ENCODE measurements around the gene CCDC9B. TPM values are rescaled to one million over a fixed set of nuclear protein-coding genes. Genes with fewer than 3 reads are reported as not detected.

CCDC9B gene
- polyA plus RNA-seq: 10 to 100 TPM; 21.1 to 58.1 TPM

DNA sequence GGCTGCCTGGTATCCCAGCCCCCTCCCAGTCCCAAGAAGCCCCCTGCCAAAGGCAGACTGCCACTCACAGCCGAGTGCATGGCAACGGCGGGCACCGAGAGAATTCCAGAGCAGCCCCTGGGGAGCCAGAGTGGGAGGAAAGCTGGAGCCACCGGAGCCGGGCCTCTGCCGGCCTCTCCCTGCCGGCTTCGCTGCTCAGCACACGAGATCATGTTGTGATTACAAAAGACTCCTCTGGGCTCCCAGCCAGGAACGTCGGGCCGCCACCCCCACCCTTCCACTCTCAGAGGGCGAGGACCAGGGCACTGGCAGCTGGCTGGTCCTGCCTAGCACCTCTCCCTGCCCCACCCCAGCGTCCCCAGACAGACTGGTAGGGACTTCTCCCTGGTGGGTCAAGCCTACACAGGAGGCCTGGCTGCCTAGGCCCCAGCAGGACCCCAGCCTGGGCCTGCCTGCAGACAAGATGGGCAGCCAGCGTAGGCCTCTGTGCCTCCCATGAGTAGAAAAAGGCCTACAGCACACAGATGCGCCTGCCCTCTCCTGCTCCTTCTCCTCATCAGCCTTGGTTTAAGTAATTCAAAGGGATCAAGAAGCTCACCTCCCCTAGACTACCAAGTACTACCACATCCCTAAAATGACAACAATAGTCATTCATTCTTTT, at the start of gene CCDC9B:
Gene CCDC9B, minus strand, starts transcription at position 200 of the 661 bp plus-strand sequence. Its CDS starts 120 bp downstream, at position 80.
- Histone ChIP-seq H3K4me1 (ENCODE audit: control insufficient read depth in 2 of 2, insufficient read depth in 2 of 2, low read length in 1 of 2) (peaks cover 16 to 53% of the 10 kb centered on the region in 2 donors), H3K27ac (ENCODE audit: low read depth in 2 of 2, low read length in 1 of 2) (peak within 1 kb of the TSS; percentile 95 to 99), H3K36me3 (ENCODE audit: control insufficient read depth in 2 of 2, insufficient read depth in 2 of 2, low read length in 1 of 2) (peaks cover 0 to 11% of the 10 kb centered on the region in 2 donors), H3K9me3 (ENCODE audit: control insufficient read depth in 2 of 2, insufficient read depth in 1 of 2, low read depth in 1 of 2, low read length in 1 of 2) (no peaks in the 10 kb centered on the region), H3K4me3 (ENCODE audit: low read depth in 1 of 2, low read length in 2 of 2) (peak within 1 kb of the TSS; percentile 60 to 64), H3K27me3 (ENCODE audit: control insufficient read depth in 1 of 2, insufficient read depth in 2 of 2, low read length in 2 of 2) (no peaks in the 10 kb centered on the region)
- 17 to 23% methylated on average over 14 to 17 of the region's 17 CpGs for WGBS, 2 donors

DNA sequence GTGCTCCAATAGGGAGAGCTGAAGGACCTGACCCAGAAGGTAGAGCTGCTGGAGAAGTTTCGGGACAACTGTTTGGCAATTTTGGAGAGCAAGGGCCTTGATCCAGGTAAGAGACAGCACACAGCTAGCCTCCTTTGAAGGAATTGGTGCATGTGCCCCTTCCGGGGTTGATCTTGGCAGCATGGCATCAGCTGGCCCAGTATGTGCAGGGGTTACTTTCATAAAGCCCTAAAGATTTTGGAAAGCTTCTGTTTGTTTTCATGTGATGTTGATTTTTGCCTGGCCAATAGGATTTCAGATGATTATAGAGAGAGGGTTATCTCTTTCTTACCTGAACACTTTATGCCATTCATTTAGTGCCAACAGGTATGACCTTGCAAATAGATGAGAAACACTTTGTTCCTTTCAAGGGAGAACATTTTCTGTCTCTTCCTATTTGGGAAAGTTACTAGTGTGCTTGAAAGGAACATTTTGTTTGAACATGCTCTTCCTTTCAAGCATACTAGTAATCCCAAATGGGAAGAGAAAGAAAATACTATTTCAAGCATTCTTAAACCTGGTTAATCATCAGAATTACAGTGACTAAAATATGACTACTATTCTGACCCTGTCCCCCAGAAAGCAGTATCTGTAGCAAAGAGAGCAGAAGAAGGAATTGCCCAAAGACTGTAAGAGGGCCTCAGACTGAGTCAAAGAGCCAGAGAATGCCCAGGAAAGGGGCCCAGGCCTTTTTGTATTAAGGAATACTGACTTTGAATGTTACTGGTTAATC, 49.3 kb upstream of the CCDC9B start:
- H3K36me3 ChIP-seq (ENCODE audit: control insufficient read depth in 2 of 2, insufficient read depth in 2 of 2, low read length in 1 of 2): peaks cover 0 to 10% of the 10 kb centered on the region in 2 donors

DNA sequence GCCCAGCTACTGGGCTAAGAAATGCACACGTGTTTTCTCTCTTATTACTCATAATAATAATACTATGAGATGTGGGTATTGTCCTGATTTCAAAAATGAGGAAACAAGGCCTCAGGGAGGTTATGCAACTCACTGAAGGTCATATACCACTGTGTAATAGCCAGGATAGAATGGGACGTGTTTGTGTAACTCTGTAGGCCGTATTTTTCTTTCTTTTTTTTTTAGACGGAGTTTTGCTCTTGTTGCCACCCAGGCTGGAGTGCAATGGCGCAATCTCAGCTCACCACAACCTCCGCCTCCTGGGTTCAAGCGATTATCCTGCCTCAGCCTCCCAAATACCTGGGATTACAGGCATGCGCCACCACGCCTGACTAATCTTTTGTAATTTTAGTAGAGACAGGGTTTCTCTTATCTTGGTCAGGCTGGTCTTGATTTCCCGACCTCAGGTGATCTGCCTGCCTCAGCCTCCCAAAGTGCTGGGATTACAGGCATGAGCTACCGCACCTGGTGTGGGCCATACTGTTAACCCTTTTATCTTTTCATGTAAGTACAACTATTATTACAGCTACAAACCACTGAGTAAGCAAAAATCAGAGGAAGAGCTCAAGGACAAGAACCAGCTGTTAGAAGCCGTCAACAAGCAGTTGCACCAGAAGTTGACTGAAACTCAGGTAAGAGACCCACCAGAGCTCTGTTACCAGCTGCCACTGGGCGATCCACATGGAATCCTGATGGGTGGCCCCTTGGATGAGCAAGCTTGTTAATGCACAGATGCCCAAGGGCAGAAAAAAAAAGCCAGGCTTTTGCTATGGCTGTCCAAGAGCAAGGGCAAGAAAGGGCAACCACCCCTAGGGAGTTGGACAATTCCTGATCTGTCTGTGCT, 48.4 kb upstream of the CCDC9B start:
- WGBS, 2 donors: 86 to 89% methylated on average over 13 of the region's 13 CpGs
- Histone ChIP-seq H3K9me3 (ENCODE audit: control insufficient read depth in 2 of 2, insufficient read depth in 1 of 2, low read depth in 1 of 2, low read length in 1 of 2) (no peaks in the 10 kb centered on the region), H3K27me3 (ENCODE audit: control insufficient read depth in 1 of 2, insufficient read depth in 2 of 2, low read length in 2 of 2) (no peaks in the 10 kb centered on the region), H3K4me3 (ENCODE audit: low read depth in 1 of 2, low read length in 2 of 2) (no peak overlapping the region), H3K27ac (ENCODE audit: low read depth in 2 of 2, low read length in 1 of 2) (no peak overlapping the region), H3K4me1 (ENCODE audit: control insufficient read depth in 2 of 2, insufficient read depth in 2 of 2, low read length in 1 of 2) (no peaks in the 10 kb centered on the region), H3K36me3 (ENCODE audit: control insufficient read depth in 2 of 2, insufficient read depth in 2 of 2, low read length in 1 of 2) (peaks cover 0 to 10% of the 10 kb centered on the region in 2 donors)

More for the DNA sequence above, 49.3 kb upstream of the CCDC9B start:
- Histone ChIP-seq H3K27ac (ENCODE audit: low read depth in 2 of 2, low read length in 1 of 2) (no peak overlapping the region), H3K4me3 (ENCODE audit: low read depth in 1 of 2, low read length in 2 of 2) (no peak overlapping the region), H3K9me3 (ENCODE audit: control insufficient read depth in 2 of 2, insufficient read depth in 1 of 2, low read depth in 1 of 2, low read length in 1 of 2) (no peaks in the 10 kb centered on the region), H3K27me3 (ENCODE audit: control insufficient read depth in 1 of 2, insufficient read depth in 2 of 2, low read length in 2 of 2) (no peaks in the 10 kb centered on the region), H3K4me1 (ENCODE audit: control insufficient read depth in 2 of 2, insufficient read depth in 2 of 2, low read length in 1 of 2) (no peaks in the 10 kb centered on the region)
- WGBS, 2 donors: 84 to 94% methylated on average over 2 of the region's 2 CpGs

DNA sequence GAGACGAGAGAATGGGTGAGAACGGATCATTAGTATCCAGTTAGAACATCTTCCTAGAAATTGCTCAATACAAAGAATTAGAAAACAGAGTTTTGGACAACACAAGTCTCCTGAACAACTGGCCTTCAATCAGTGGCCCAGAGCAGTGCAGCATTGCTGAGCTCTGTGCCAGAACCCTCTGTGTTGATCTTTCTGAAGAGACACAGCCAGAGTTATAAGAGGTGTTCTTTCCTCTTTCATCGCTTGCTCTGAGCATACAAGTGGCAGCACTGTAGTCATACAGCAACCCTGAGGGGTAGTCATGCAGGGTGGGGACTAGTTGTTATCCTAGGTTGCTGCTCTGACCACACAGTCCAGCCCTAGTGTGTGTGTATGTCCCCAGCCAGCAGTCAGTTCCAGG, 45.7 kb upstream of the CCDC9B start:
- no peaks in the 10 kb centered on the region for H3K9me3 ChIP-seq (ENCODE audit: control insufficient read depth in 2 of 2, insufficient read depth in 1 of 2, low read depth in 1 of 2, low read length in 1 of 2)
- H3K27ac ChIP-seq (ENCODE audit: low read depth in 2 of 2, low read length in 1 of 2): no peak overlapping the region
- no peak overlapping the region for H3K4me3 ChIP-seq (ENCODE audit: low read depth in 1 of 2, low read length in 2 of 2)
- WGBS, 2 donors: 93 to 98% methylated on average over 3 of the region's 3 CpGs
- H3K27me3 ChIP-seq (ENCODE audit: control insufficient read depth in 1 of 2, insufficient read depth in 2 of 2, low read length in 2 of 2): no peaks in the 10 kb centered on the region
- H3K36me3 ChIP-seq (ENCODE audit: control insufficient read depth in 2 of 2, insufficient read depth in 2 of 2, low read length in 1 of 2): peaks cover 0 to 6% of the 10 kb centered on the region in 2 donors
- peaks cover 0 to 2% of the 10 kb centered on the region in 2 donors for H3K4me1 ChIP-seq (ENCODE audit: control insufficient read depth in 2 of 2, insufficient read depth in 2 of 2, low read length in 1 of 2)

DNA sequence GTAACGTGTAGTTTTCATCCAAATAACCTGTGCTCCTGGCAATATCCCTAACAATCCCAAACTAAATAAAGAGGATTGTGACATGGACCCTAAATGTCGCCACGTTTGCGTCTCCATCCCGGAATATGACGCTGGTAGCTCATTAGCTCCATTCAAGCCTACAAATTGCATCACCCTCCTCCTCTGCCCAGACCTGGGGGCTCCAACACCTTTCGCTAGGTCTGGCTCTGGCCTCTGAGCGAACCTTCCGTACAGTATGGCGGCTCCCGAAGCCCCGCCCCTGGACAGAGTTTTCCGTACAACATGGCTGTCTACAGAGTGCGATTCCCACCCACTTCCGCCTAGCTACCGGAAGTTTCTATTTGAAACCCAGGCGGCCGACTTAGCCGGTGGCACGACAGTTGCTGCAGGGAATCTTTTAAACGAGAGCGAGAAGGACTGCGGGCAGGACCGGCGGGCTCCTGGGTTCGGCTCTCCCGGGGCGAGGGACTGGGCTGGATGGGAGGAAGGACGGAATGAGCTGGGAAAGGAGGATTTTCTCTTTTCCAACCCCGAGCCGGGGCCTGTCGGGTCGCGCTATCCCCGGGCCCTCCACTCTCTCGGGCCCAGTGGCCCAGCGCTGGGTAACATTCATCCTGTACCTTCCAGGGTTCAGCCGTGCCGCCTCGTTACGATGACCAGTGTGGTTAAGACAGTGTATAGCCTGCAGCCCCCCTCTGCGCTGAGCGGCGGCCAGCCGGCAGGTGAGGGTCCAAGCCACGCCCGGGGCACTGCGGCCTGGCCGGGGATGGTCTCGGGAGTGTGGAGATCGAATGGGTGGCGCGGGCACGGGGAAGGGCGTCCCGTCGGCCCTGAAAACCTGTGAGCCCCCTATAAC, 42.1 kb upstream of the CCDC9B start, which contains the start of gene KNSTRN:
Gene KNSTRN, plus strand, starts transcription at position 142 of the 877 bp plus-strand sequence. Its CDS starts 115 bp downstream, at position 257.
- H3K9me3 ChIP-seq (ENCODE audit: control insufficient read depth in 2 of 2, insufficient read depth in 1 of 2, low read depth in 1 of 2, low read length in 1 of 2): no peaks in the 10 kb centered on the region
- H3K36me3 ChIP-seq (ENCODE audit: control insufficient read depth in 2 of 2, insufficient read depth in 2 of 2, low read length in 1 of 2): peaks cover 0 to 2% of the 10 kb centered on the region in 2 donors
- peaks cover 0 to 2% of the 10 kb centered on the region in 2 donors for H3K4me1 ChIP-seq (ENCODE audit: control insufficient read depth in 2 of 2, insufficient read depth in 2 of 2, low read length in 1 of 2)
- H3K27ac ChIP-seq (ENCODE audit: low read depth in 2 of 2, low read length in 1 of 2): peak within 1 kb of the TSS in 1 of 2 donors; percentile 14
- H3K4me3 ChIP-seq (ENCODE audit: low read depth in 1 of 2, low read length in 2 of 2): peak within 1 kb of the TSS; percentile 76 to 77
- 4% methylated on average over 55 to 57 of the region's 57 CpGs for WGBS, 2 donors
- H3K27me3 ChIP-seq (ENCODE audit: control insufficient read depth in 1 of 2, insufficient read depth in 2 of 2, low read length in 2 of 2): no peaks in the 10 kb centered on the region

DNA sequence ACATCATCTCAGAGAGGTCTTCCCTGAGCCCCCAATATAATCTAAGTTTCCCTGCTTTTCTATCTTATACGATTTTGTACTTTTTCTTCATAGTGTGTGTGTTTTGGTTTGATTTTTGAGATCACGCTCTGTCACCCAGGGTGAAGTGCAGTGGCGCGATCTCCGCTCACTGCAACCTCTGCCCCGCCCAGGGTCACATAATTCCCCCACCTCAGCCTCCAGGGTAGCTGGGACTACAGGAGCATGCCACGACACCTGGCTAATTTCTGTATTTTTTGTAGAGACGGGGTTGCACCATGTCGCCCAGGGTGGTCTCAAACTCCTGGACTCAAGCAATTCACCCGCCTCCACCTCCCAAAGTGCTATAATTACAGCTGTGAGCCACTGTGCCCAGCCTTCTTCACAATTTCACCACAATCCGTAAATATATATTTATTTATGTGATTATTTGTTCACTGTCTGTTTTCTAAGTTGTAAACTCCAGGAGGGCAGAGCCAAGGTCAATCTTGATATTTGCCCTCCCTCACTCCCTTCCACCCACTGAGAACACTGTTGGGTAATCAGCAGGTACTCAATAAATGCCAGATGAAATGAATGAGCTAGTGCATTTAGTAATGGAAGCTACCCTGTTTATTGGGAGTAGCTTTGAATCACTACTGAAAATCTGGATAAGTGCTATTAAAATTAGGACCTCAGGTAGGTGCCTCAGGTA, 41.2 kb upstream of the CCDC9B start:
- Histone ChIP-seq H3K4me1 (ENCODE audit: control insufficient read depth in 2 of 2, insufficient read depth in 2 of 2, low read length in 1 of 2) (peaks cover 0 to 2% of the 10 kb centered on the region in 2 donors), H3K4me3 (ENCODE audit: low read depth in 1 of 2, low read length in 2 of 2) (peak overlapping the region in 1 of 2 donors; percentile 3), H3K36me3 (ENCODE audit: control insufficient read depth in 2 of 2, insufficient read depth in 2 of 2, low read length in 1 of 2) (no peaks in the 10 kb centered on the region), H3K27me3 (ENCODE audit: control insufficient read depth in 1 of 2, insufficient read depth in 2 of 2, low read length in 2 of 2) (no peaks in the 10 kb centered on the region), H3K27ac (ENCODE audit: low read depth in 2 of 2, low read length in 1 of 2) (no peak overlapping the region), H3K9me3 (ENCODE audit: control insufficient read depth in 2 of 2, insufficient read depth in 1 of 2, low read depth in 1 of 2, low read length in 1 of 2) (no peaks in the 10 kb centered on the region)
- 88 to 93% methylated on average over 11 of the region's 11 CpGs for WGBS, 2 donors

DNA sequence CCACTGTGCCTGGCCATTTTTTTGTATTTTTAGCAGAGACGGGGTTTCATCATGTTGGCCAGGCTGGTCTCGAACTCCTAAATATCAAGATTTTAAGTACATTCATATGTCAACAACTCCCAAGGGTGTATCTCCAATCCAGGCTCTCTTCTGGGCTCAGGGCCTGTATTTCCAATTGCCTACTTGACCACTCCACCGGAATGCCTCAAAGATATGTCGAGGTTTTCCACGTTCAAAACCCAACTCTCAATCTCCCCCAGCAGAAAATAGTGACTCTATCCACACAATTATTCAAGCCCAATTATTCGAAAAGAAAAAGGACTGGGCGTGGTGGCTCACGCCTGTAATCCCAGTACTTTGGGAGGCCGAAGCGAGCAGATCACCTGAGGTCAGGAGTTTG, 39.9 kb upstream of the CCDC9B start:
- H3K9me3 ChIP-seq (ENCODE audit: control insufficient read depth in 2 of 2, insufficient read depth in 1 of 2, low read depth in 1 of 2, low read length in 1 of 2): no peaks in the 10 kb centered on the region
- H3K36me3 ChIP-seq (ENCODE audit: control insufficient read depth in 2 of 2, insufficient read depth in 2 of 2, low read length in 1 of 2): no peaks in the 10 kb centered on the region
- H3K27me3 ChIP-seq (ENCODE audit: control insufficient read depth in 1 of 2, insufficient read depth in 2 of 2, low read length in 2 of 2): no peaks in the 10 kb centered on the region
- 93% methylated on average over 10 of the region's 10 CpGs for WGBS, 2 donors
- peaks cover 0 to 2% of the 10 kb centered on the region in 2 donors for H3K4me1 ChIP-seq (ENCODE audit: control insufficient read depth in 2 of 2, insufficient read depth in 2 of 2, low read length in 1 of 2)
- H3K27ac ChIP-seq (ENCODE audit: low read depth in 2 of 2, low read length in 1 of 2): no peak overlapping the region
- no peak overlapping the region for H3K4me3 ChIP-seq (ENCODE audit: low read depth in 1 of 2, low read length in 2 of 2)

DNA sequence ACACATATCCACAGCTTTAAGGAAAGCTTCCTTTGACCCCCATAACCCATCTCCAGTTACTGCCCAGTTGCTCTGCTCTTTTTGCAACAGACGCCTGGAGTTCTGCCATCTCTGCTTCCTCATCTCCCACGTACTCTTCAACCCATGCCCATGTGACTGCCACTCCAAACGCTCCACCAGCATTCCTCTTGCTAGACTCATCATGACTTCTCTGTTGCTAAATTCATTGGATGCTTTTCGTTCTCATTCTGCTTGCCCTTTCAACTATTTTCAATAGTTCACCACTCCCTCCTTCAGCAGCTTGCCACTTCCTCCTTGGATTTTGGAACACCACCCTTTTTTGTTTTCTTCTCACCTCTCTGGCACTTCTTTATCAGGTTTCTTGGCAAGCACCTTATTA, 39.1 kb upstream of the CCDC9B start:
- H3K9me3 ChIP-seq (ENCODE audit: control insufficient read depth in 2 of 2, insufficient read depth in 1 of 2, low read depth in 1 of 2, low read length in 1 of 2): no peaks in the 10 kb centered on the region
- H3K27me3 ChIP-seq (ENCODE audit: control insufficient read depth in 1 of 2, insufficient read depth in 2 of 2, low read length in 2 of 2): no peaks in the 10 kb centered on the region
- peaks cover 0 to 2% of the 10 kb centered on the region in 2 donors for H3K4me1 ChIP-seq (ENCODE audit: control insufficient read depth in 2 of 2, insufficient read depth in 2 of 2, low read length in 1 of 2)
- H3K27ac ChIP-seq (ENCODE audit: low read depth in 2 of 2, low read length in 1 of 2): peak overlapping the region in 1 of 2 donors; percentile 60
- 12 to 33% methylated on average over 4 of the region's 4 CpGs for WGBS, 2 donors
- H3K36me3 ChIP-seq (ENCODE audit: control insufficient read depth in 2 of 2, insufficient read depth in 2 of 2, low read length in 1 of 2): no peaks in the 10 kb centered on the region
- no peak overlapping the region for H3K4me3 ChIP-seq (ENCODE audit: low read depth in 1 of 2, low read length in 2 of 2)
